Activated CD8-positive, alpha-beta memory T cell treated with anti-CD3 and anti-CD28 coated beads, Interleukin-2, amount 50 U/mL, for 48 hours (primary cell): ENCODE measurements around the gene TYW1.
"Not testable (repeated sequence)": the region's sequence is repeated elsewhere in the genome, so short reads cannot be mapped to it uniquely, and the experiment has no call there.

Experiments used
- DNase-seq: peaks from one replicate; pipeline ENCODE4 v3.0.0-alpha.2; 2020

The TYW1 gene

DNA sequence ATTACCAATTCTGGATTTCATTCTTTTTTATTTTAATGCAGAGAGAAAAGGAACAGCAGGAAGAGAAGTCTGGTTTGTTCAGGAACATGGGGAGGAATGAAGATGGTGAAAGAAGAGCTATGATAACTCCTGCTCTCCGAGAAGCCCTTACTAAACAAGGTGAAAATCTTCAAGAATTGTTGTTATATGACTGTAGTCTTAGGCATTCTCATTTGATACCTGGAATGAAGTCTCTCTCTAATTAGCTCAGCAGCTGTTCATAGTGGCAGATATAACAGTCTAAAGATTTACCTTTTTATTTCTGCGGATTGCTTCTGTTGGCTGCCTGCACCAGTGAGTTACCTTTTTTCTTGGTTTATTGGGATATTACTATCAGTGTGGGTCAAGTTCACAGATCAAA lies 53.3 kb downstream of the TYW1 start:
- not testable (repeated sequence) for DNase-seq

DNA sequence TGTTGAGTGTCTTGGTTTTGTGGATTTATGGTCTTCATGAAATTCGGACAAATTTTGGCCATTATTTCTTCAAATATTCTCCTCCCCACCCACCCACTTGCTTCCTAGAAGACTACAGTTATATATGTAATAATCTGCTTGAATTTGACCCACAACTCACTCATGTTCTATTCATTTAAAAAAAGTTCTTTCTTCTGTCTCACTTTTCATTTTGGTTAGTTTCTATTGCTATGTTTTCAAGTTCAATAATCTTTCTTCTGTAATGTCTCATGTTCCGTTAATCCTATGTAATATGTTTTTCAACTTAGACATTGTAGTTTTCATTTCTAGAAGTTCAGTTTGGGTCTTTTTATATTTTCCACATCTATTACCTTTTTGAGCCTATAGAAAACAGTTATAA lies 55.5 kb downstream of the TYW1 start:
- DNase-seq: not testable (repeated sequence)

DNA sequence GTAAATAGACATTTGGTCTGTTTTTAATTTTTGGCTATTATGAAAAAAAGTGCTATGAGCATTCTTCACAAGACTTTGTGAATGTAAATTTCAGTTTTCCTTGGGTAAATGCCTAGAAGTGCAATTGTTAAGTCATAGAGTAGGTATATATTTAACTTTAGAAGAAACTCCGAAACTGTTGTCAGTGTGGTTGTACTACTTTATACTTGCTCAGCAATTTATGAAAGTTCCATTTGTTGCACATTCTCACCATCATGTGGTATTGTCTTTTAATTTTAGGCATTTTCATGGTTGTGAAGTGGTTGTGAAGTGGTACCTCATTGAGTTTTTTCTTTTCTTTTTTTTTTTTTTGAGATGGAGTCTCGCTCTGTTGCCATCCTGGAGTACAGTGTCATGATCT lies 60.0 kb downstream of the TYW1 start:
- DNase-seq: no peak

DNA sequence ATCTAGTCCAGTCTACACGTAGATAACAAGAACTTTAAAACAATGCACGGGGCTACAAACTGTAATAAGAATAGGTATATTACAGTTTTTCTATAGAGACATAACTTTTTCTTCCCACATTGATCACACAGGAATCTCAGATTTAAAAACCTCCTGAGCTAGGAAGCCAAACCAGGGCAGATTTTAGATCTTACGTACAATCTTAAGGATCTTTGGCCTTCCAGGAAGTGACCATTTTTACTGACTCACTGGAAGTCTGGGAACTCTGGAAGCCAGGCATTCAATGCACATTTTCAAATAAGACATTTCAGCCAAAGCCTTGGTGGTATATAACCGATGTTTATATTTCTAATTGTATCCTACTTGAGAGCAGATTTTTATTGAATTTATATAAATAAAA lies 64.7 kb downstream of the TYW1 start:
- DNase-seq: not testable (repeated sequence)

DNA sequence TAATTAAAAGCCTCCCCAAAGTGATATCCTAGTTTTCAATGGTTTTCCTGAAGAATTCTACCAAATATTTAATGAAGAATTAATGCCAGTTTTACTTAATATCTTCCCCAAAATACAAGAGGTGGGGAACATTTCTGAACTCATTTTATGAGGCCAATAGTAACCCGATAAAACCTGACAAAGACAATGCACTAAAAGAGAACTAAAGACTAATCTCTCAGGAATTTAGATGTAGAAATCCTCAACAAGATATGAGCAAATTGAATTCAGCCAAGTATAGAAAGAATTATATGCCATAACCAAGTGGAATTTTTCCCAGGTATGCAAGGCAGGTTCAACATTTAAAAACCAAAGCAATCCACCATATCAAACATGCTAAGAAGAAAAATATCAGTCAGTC lies 66.2 kb downstream of the TYW1 start:
- DNase-seq: not testable (repeated sequence)

DNA sequence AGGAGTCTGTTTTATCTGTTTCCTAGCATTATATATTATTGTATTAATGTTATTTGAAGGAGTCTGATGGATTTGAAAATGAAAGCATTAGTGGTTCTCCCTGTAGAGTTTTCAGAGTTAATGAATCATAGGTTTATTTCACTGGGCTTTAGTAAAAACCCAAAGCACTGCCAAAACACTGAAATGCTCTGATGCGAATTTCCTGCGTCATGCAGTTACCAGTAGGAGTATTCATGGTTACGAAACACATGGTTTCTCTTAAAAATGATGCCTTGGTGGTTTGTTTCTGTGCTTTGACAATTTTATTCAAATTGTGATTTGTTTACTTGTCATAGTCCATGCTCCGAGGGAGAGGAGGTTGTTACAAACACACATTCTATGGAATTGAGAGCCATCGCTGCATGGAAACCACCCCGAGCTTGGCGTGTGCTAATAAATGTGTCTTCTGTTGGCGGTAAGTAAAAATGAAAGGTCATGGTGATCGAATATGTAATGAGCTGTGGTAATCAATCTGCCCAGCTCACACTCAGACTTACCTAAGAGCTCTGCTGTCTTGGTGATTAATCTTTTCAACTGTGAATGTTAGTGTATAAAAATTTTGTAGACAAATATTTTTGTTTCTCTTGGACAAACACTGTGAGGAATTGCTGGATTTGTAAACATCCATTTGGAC lies 70.5 kb downstream of the TYW1 start:
- not testable (repeated sequence) for DNase-seq

DNA sequence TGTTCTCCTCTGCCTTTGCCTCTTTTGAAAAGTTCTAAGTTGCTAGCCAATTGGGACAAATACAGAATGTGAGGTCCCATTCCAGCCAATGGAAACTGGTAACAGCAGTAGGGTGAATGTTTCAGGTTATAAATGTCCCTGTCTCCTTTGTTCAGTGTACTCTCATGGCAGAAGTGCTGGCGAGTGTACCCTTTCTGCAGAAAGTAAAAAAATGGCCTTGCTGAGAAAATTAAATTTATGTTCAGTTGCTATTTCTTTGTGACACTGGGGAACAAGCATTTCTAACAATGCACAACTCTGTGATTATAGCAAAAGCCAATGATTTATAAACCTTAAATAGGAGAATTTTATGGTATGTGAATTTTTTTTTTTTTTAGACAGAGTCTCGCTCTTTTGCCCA lies 79.5 kb downstream of the TYW1 start:
- not testable (repeated sequence) for DNase-seq

DNA sequence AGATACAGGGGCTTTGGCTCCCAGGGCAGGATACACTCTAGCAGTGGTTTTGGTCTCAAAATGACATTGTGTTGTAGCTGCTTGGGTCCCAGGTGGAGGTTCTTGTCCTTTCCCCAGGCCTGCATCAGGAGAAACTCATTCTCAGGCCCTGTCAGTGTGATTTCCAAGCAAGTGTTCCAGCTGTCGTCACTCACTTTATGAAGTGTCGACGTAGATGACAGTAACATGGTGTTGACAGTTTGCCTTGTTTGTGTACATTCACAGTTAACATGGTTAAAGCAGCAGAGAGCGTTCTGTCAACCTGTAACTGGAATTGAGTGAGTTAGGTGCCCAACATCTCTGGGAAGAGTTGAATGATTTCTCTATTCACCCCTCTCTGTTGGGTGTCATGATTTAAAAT lies 86.2 kb downstream of the TYW1 start:
- DNase-seq: not testable (repeated sequence)

DNA sequence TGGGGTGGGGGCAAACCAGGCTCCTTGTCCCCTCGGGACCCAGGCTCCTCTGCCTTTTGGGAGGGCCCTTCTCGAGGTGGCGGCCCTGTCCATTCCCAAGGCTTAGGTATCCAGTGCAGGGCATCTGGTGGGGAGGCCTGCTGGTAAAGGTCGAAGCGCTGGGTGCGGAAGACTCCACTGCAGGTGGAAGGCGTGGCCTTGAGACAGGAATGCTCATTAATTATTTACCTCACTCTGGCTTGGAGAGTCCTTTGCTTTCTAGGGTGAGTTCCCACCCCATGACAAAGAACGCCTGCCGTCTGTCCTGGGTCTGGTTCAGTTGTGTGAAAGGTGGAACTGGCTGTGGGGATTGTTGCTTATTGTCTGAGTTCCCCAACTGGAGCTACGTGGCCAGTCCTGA lies 92.6 kb downstream of the TYW1 start:
- not testable (repeated sequence) for DNase-seq

DNA sequence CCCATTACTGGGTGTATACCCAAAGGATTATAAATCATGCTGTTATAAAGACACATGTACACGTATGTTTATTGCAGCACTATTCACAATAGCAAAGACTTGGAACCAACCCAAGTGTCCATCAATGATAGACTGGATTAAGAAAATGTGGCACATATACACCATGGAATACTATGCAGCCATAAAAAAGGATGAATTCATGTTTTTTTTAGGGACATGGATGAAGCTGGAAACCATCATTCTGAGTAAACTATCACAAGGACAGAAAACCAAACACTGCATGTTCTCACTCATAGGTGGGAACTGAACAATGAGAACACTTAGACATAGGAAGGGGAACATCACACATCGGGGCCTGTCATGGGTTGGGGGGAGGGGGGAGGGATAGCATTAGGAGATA lies 94.4 kb downstream of the TYW1 start:
- not testable (repeated sequence) for DNase-seq

DNA sequence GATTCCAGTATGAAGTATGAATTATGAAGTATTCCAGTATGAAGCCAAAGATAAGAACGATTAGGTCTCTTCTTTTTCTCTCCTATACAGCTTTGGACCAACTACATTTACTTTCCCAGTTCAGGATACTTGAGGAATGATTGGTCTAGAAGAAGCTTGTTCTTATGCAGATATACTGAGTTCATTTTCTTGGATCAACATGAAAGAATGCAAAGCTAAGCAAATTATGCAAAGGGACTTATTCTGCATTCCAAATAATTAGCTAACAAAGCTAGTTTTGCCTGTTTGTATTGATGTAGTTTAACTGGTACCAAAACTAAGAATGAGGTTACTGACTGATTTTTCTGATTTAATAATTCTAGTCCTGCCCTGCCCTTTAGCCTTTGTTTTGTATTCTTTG lies 101.4 kb downstream of the TYW1 start:
- not testable (repeated sequence) for DNase-seq

DNA sequence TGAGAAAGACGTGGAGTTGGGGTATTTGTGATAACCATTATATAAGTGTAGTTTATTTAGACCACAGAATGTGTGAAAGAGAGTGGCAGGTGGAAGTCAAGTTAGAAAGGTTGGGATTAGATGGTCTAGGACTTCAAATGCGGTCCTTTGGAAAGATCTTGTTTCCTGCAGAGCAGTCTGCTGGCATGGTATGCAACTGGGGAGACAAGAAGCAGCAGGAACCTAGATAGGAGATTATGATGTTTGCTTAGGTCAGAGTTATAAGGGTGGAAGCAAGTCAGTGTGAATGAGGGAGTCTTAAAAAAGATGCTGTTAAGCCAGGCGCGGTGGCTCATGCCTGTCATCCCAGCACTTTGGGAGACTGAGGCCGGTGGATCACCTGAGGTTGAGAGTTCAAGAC lies 102.8 kb downstream of the TYW1 start:
- not testable (repeated sequence) for DNase-seq

DNA sequence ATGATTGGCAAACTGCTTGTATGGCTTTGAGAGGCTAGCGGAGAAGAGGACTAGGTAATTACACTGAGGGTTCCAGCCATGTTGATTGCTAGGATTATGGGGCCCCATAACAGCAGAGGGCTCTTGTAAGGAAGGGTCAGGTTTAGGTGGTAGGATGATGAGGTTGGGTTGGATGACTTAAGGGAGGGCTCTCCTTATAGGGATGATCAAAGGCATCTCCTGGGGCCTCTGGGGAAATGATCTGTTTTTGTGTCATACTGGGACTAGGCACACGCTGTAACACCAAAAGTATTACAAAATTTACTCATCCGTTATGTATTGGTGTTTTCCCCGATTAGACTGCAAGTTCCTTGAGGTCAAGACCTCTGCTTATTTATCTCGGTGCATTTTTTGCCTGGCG lies 103.4 kb downstream of the TYW1 start:
- not testable (repeated sequence) for DNase-seq

DNA sequence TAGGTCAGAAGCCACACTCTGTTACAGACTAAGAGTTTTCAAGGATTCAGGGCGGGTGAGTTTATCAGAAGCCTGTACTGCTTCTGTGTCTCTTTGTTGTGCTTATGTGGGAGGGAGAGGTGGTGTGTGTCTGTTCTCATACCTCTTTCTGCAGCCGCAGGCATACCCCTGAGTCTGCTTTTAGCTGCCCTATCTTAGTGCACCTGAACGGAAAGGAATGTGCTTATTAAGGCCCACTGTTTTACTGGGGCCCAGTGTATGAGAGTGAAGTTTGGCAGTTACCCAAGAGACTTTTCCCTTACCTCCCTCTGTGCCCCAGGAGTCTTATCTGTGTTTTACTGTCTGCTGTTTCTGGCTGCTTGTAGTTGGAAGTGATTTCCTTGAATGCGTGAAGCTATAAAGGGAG lies 104.3 kb downstream of the TYW1 start:
- no peak for DNase-seq

DNA sequence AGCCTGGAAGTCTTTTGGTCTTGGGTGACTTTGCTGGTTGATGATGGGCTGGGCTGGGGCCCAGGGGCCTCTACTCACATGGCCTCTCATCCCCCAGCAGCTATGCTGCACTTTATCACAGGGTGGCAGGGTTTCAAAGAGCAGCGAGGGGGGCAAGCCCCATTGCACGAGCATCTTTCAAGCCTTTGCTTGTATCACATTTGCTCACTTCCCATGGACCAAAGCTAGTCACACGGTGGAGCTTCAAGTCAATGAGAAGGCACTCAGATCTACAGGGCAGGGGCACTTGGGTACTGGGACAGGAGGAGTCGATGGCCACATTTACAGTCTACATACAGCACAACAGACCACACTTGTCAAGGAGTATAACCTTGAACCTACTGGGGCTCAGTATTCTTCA lies 108.3 kb downstream of the TYW1 start:
- not testable (repeated sequence) for DNase-seq

DNA sequence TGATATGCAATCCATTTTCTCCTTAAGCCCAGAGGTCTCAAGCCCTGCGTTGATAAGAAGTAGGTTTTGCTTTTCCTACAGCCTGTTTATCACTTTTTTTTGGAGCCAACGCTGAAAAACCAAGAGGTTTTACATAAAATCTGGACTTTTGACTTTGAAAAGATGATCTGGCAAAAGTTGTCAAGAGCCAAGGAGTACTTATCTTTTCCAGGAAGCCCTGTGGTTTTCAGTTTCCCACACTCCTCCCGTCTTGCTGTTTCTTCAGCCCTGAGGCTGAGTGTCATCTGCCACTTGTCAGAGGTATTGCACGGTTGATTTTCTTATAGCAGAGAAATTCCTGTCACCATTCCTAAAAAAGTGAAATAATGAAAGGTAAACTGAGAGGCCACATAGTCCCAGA lies 108.7 kb downstream of the TYW1 start:
- DNase-seq: no peak

DNA sequence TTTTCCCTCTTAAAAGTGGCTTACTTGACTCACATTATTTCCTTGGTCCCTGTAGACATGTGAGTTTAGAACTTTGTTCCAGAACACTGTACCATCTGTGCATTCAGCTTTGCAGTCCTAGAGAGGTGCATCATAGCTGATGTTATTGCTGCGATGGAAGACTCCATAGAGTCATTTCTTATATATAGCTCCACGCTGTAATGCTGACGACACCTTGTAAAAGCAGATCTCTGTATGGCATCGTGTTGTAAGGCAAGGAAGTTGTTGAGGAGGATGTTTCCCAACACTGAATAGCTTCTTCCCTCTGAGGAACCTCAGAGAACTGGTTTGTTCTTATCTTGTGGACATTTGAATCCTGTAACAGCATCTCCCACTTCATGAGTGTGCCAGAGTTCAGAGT lies 109.6 kb downstream of the TYW1 start:
- DNase-seq: not testable (repeated sequence)

DNA sequence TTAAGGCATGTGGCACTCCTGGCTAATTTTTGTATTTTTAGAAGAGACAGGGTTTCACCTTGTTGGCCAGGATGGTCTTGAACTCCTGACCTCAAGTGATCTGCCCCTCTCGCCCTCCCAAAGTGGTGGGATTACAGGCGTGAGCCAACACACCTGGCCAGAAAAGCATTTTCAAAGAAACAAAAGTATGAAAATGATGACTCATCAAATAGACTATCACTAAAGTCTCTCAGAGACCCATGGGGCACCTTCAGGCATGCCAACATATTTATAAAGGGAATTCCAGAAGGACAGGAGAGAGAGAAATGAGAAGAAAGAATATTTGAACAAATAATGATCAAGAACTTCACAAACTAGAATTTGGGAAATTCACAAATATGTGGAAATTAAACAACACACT lies 114.7 kb downstream of the TYW1 start:
- not testable (repeated sequence) for DNase-seq

DNA sequence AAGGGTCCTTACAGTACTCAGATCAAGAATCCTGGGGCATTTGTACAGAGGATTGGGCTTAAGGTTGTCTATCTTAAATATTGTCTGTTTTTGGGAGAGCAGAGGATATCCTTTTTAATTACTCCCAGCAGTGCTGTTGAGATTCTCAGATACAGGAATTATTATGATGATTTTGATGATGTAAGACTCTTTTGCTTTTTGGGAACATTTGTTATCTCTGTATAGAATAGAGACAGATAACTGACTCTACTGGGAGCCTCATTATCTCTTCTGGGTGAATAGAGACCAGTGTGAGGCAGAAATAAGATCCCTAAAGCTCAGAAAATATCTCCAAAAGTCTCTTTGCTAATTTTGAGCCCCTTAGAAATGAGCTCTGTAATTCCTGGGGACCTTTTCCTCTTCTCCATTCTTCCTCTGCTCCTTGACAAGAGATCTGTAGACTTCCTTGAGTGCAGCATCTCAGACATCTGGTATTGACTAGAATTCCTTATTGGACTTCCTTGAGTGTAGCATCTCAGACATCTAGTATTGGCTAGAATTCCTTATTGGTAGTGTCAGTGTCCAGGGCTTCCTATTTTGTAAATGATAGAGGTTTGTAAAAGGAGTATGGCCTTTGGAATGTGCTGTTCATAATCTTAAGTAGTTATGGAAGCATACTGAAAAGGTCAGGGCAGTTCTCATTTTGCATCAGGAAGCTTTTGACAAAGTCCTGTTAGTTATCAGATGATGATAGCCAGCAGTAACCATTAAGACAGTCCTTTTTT lies 118.0 kb downstream of the TYW1 start:
- not testable (repeated sequence) for DNase-seq

DNA sequence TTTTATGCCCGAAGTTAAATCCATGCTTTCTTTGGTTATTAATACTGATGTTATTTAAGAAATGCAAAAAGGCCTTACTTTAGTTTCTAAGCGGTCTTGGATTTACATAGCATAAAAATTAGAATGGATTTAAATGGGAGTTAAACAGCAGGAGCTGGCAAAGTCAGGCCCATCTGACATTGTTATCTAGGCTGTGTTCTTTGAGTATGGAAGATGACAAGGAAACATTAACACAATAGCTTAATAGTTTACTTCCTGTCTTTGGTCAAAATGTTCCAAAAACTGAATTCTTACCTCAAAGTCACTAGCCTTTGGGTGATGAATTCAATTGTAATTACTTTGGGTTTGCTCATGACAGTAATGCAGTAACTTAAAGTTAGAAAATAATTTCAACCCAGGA lies 123.9 kb downstream of the TYW1 start:
- DNase-seq: not testable (repeated sequence)

DNA sequence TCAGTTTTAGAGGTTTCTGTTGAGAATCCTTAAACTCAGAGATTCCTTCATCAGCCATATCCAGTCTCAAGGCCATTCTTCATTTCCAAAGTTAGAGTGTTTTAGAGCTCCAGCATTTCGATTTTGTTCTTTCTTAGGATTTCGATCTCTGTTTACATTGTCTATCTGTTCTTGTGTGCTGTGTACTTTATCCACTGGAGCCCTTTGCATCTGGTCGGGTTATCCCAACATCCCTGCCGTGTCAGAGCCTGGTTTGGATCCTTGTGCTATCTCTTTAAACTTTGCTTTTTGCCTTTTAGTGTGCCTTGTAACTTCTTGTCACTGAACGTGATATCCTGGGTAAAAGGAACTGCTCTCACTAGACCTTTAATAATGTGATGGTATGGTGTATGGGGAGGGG lies 131.6 kb downstream of the TYW1 start:
- DNase-seq: not testable (repeated sequence)

DNA sequence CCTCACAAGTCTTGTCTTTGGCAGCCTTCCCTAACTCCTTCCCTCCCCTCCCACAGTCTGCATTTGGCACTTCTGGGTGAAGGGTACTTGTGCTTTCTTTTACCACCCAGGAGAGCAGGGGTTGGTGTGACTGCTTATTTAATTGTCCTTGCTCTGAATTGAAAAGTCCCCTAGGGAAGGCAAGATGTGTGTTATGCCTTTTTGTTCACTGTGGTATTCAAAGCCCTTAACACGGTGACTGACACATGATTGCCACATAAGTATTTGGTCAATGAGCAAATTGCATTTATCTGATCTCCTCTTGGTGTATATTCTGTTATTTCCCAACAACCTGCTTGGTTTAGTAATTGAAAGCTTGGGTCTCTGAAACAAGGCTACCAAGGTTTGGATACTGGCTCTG lies 134.1 kb downstream of the TYW1 start:
- DNase-seq: not testable (repeated sequence)

DNA sequence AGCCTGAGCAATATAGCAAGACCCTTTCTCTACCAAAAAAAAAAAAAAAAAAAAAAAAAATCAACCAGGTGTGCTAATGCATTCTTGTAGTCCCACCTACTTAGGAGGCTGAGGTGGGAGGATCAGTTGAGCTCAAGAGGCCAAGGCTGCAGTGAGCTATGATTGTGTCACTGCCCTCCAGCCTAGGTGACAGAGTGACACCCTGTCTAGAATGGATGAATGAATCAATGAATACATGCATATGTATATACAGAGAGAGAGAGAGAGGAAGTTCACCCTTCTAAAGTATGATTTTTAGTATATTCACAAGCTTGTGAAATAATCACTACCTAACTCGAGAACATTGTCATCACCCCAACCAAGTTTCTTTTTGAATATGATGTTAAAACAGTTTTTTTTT lies 138.3 kb downstream of the TYW1 start:
- DNase-seq: not testable (repeated sequence)
